Embryonic facial prominence (tissue), 1 donor: ENCODE data around the gene CRACR2B.
A peak's percentile ranks its signal among the peaks of the same experiment; 100 is the strongest.

Source experiments
- DNase-seq: peaks from one replicate; pipeline ENCODE4 v3.0.0-alpha.2; 2016; ENCODE audit errors: extremely low spot score

Gene CRACR2B

DNA sequence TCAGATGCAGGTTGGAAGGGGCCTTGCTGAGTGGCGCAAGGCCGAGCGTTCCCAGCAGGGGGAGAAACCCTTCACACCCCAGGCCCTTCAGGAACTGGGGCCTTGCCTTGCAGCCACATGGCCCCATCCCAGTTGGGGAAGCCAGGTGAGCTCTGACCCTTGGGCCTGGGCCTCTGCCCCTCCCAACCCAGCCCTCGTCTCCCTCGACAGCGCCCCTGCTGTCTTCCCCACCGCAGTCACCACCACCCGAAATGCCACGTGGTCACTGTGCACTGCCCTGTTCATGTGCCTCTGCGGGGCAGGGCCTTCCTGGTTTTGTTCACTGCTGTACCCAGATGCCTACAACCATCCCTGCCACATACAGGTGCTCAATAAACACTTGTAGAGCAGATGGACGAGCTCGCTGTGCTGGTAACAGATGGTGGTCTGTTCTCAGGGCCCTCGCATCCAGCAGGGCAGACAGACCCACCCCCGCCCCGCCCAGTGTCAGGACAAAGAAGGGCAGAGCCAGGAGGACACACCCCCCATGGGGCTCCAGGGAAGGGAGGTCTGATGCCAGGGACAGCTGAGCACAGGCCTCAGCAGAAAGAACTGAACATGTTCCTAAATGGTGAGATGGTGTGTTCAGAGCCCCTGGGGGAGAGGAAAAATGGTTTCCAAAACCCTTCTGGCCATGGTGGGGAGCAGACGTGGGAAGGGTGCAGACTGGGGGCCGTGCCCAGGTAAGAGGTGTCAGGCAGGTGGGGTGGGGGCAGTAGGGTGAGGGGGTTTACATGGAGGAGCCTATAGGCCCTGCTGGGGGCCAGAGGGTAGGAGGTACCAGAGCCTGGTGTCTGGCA lies 10.9 kb downstream of the CRACR2B start:
- DNase-seq = no peak

DNA sequence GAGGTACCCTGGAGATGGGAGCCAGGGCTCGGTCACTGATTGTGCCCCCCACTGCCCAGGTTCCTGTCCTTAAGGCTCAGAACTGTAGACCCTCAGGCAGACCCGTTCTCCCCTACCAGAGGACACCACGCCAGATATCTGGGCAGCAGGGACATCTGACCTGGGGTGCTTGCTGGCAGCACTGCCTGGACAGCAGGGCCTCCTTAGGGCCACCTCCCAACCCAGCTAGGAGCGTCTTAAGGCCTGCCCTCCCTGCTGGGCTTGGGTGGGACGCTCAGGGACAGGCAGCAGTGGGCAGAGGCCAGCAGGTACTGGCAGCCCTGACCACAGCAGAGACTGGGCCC lies 11.5 kb downstream of the CRACR2B start:
- DNase-seq = no peak

DNA sequence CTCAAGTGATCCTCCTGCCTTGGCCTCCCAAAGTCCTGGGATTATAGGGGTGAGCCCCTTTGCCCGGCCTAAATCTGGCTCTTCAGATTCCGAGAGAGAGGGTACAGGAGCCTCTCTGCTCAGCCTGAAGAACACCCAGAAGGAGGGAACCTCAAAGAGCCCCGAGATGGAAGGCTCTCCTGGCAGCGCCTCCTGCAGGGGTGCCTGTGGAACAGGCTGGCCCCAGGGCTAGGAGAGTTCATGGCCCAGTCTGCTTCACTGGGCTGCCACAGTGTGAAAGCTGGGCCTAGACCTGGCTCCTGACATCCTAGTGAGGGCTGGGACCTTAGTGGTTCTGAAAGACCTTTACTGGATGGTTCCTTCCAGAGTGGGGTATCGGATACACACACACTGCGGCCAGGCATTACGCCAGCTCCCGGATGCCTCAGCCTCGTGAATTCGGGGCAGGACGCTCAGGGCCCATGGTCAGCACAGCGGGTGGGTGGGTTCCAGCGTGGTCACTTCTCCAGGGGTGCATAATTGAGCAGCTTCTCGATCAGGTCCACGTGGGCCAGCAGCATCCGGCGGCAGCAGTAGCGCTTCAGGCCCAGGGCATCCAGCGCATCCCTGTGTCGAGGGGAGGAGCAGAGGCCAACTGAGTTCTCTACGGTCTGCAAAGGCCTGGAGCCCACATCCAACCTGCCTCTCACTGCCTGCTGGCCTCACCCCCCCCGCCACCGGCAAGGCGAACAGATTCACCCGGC lies 12.3 kb downstream of the CRACR2B start:
- DNase-seq = no peak

DNA sequence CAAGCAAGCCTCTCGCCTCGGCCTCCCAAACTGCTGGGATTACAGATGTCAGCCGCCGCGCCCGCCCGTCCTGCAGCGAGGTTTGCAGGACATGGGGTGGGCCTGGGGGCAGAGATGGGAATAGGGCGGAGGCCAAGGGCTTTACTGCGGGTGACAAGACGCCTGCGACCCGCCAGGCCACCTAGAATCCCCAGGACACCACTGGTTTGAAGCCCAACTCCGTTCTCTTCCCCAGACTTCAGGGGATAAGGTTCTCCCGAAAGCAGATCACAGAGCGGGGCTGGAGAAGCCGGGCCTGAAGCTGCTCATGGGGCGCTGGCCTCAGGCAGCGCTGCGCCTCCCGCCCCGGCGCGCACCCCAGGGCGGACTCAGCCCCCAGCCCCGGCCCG lies 14.3 kb downstream of the CRACR2B start:
- no peak for DNase-seq

DNA sequence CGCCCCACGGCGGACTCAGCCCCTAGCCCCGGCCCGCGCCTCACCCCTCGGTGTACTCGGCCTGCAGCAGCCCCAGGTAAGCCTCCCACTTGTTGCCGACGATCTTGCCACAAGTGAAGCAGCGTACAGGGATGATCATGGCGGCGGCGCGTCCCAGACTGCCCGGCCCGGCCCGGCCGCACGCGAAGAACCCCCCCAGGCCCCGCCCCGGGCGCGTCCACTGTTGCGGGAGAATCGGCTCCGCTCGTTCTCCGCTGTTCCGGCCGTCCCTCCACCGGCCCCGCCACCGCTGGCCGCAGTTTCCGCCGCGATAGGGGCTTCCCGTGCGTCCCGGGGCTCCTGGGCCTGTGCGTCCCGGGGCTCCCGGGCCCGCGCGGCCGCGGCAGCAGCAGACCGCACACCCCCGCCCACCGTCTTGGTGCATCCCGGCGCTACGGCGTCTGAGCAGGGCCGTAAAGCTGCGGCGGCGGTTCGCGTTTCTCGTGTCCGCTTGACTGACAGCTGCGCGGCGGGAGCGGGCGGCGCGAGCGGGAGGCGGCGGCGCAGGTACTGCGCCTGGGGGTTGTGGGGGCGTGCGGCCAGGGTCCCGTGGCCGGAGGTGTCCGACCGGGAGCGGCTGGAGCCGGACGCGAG lies 14.8 kb downstream of the CRACR2B start, which contains the start of the genes POLR2L and TSPAN4:
Gene POLR2L, minus strand, starts transcription at position 160 of the 633 bp plus-strand sequence. Its CDS starts 21 bp downstream, at position 139.
Gene TSPAN4, plus strand, starts transcription at position 483 of the 633 bp plus-strand sequence. CDS start 7,453 bp downstream, outside the sequence.
- peak; percentile 78 for DNase-seq

DNA sequence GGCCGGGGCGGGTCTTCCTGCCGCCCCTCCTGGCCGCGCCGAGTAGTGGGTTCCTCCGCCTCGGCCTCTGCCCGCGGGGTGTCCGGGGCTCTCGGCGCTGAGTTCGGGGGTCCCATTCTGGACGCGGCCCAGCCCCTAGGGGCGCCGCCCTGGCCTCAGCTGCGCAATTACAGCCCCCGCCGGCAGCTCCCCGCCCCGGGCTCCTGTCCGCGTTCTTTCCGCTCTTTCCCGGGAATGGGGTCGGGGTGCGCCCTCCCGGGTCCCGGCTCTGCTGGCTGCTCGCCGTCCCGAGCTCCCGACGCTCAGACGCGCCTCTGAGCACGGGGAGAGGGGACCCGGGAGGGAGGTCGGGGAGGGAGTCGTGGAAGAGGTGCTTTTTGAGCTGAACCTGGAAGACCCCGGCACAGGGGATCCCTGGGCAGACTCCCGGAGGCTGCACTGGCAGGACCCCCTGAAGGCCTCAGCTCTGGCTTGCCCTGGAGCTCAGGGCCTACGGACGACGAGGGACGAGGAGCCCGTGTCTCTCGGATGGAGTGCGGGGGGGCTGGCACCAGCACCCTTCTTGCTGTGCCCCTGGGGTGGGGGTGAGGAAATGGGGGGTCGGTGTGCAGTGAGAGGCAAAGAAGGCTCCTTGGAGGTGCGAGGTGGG lies 15.5 kb downstream of the CRACR2B start:
- no peak for DNase-seq

DNA sequence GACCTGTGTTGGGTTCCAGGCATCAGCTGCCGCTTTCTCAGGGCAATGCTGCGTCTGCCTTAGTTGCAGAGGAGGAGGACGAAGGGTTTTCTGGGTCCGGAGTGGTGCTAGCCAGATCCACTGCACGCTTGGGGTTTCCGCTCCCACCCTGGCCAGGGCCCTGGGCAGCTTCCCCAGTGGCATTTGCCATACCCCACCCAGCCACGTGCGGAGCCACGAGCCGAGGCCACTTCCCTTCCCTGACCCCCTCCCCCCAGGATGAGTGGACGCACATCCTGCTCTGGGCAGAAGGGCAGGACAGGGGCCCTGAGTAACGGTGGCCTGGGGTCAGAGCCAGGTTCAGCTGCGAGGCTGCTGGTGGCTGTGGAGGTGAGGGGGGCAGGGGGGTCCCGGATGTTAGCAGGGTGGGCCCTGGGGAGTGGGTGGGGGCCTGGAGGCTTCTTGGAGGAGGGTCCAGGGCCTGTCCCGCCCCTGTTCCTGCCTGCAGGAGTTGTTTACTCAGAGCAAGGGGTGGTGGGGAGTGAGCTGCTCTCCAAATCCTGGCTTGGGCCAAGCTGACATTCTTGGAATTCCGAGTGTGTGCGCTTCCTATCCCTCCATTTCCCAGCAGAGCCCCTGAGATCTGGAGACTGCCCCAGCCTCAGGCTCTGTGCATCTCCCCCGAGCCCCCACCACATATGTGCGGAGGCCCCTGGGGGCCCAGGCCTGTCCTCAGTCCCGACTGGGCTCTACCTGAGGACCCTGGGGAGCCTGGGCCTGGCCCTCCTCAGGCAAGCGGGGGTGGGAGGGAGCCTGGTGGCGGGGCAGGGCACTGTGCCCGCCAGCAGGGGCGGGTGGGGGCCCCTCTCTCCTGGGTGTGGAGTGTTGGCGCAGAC lies 16.3 kb downstream of the CRACR2B start:
- DNase-seq = peak; percentile 64

DNA sequence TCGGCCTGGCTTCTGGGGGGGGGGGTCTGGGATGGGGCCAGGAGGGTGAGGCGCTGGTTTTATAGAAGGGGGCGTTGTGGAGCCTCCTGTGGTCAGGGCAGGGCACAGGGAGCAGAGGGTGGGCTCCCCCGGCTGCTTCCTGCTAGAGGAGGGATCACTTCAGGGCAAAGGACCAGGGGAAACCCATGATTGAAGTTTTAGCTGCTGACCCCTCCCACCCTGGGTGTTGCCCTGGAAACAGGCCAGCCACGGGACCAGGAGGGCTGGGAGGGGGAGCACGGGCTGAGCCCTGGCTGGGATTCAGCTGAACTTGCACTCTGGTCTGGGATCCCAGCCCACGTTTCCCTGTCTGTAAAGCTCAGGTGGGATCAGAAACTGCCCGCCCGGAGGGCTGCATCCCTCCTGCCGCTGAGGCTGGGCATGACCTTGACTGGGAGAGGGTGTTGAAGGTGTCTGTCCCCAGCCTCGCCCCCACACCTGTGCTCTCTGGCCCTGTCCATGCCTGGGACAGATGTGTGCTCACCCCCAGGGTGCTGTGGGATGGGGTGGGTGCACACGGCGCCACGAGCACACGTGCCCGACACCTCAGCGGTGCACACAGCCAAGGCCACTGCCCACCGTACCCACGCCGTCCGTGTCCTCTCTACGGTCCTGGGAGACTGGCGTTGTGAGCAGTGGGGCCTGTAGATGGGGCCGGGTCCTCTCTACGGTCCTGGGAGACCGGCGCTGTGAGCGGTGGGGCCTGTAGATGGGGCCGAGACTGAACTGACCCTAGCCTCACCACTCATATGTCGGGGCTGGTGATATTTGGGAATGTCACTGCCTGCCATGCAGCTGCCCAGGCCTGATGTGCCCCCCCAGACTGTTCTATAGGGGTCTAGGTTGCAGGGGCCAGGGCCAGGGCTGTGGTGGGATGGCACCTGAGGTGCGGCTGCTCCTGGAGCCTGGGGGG lies 17.2 kb downstream of the CRACR2B start:
- DNase-seq = peak; percentile 64

DNA sequence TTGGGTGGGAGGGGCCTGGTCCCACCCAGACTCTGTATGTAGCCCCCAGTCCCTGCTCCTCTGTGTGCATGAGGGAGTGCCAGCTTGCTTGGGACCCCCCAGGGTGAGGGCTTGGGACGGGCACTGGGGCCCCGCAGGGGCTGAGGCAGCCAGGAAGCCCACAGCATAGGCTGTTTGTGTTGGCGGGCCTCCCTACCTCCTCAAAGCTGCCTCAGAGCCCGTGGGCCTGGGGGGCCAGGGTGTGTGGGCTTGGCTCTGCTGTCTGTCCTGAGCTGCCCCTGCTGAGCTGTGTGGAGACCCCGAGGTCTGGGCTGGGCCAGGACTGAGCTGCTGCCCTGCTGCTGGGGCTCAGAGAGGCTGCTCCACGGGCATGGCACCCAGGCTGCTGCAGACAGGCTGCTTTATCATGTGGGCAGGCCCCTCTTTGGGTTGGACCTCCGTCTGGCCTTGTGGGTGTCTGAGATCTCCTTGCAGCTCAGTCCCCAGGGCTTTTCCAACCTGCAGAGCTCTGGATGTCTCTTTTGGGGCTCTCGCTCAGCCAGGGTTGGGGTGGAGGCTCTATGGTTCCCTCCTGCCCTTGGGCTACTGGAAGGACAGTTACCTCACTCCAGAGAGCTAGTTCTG lies 18.3 kb downstream of the CRACR2B start:
- no peak for DNase-seq

DNA sequence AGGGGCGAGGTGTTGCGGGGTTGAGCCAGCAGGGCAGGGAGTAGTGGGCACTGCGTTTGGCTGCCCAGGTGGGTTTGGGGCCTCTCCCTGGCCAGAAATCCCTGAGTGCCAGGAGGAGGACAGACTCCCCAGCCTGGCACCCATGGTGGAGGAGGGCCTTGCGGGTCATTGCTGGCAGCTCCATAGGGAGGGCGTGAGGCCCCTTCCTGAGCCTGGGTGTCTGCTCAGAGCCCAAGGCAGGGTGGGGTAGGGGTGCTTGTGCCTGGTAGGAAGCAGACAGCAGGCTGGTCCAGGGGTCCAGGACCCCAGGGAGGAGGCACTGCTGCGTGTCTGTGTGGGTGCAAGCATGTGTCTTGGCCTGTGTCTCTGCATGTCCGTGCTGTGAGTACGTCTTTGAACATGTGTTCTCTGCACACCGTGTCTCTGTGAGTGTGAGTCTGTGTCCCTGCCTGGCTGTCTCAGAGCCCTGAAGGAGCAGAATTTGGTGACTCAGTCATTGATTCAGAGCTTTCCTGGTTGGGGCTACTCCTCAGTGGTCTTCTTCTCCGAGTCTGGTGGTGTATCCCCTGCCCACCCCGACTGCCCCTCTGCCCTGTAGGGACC lies 18.9 kb downstream of the CRACR2B start:
- DNase-seq = no peak

DNA sequence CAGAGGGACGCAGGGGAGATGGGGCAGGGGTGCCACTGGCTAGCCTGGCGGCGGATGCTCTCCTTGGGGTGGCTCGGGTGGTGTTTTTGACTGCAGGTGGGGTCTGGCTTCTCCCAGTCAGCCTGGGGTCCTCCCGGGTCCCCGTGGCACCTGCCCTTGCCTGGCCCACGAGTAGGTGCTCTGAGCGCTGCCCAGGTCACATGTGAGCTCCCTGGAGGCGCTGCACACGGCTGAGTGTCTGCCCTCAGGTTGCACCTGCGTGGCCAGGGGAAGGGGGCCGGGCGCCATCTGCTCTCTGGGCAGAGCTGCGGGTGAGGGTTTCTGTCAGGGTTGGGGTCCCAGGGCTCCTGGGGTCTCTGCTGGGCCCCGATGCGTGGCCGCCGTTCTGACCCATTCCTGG lies 20.2 kb downstream of the CRACR2B start:
- no peak for DNase-seq

DNA sequence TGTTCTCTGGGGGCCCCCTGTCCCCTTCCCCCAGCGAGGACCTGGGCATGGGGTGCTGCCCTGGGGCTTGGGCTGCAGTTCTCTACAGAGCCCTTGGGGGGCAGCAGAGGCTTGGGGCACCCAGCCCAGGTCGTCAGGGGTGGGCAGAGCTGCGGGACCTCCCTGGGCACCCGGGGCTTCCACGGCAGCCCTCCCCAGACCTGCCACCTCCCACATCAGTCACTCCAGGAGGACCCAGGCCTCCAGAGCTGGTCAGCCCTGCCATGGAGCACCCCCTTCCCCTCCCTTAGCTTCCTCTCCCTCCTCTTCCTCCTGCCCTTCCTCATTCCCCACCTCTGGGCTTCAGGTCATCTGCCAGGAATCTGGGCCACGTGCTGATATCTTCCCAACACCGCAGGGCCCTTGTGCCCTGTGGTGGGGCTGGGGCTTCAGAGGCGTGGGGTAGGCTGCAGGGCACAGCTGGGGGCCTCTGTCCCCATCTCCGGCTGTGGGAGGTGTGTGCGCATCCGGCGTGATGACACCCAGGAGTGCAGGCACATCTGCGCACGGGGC lies 20.7 kb downstream of the CRACR2B start:
- DNase-seq = no peak

DNA sequence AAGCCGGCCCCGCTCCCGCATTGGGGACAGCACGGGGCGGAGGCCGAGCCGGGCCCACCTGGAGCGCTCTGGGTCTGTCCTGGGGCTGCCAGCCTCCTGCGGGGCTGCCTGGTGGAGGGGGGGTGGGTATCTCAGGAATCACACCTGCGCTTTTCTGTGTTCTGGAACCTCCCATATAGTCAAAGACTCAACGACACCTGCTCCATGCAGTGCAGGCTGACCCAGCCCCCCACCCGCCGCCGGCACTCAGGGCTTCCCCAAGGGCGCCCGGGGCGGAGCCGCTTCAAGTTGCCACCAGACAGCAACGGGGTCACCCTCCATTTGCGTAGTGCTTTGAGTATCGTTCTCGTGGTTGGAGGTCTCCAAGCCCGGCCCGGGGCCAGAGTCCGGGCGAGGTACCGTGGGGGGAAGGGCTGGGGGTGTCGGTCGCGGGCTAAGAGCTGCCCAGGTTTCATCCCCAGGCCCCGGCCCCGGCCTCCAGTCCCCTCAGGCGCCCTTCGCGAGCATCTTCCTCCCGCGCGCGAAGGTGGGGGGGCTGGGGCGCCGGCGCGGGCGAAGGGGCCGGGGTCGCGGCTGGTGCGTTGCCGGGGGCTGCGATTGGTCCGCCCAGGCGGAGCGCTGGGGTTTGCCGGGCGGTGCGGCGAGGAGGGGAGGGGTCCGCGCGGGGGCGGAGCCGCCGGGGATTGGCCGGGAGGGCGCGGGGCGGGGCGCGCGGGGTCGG lies 21.5 kb downstream of the CRACR2B start:
- DNase-seq = no peak

DNA sequence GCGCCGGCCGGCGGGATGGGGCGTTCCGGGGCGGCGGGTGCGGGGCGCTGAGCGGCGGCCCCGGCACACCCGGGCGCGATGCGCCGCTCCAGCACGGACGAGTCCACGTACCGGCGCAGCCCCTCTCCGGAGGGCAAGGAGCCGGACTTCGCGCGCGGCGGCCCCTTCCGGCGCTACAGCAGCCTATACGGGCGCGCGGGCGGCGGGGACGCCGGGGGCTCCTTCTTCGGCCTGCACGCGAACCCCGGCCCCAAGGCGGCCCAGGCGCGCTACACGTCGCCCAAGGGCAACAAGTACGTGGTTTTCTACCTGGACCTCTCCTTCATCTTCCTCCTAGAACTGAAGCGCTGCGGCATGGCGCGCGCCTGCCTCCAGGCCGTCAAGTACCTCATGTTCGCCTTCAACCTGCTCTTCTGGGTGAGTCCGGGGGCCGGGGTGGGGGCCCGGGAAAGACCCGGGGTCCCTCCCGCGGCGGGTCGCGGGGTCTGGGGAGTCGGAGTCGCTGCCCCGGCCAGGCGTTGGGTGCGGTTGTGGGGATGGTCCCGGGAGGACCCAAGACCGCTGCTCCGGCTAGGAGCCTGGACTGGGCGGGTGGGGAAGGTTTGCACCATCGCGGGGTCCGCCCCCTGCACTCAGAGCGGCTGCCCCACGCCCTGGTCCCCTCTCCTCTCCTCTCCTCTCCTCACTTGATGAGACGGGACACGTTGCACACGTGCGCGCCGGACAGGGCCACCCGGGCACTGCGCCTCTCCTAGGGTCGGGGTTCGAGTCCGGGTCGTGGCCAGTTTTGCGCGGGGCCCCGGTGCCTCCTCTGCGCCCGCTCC lies 22.4 kb downstream of the CRACR2B start:
- DNase-seq = no peak

DNA sequence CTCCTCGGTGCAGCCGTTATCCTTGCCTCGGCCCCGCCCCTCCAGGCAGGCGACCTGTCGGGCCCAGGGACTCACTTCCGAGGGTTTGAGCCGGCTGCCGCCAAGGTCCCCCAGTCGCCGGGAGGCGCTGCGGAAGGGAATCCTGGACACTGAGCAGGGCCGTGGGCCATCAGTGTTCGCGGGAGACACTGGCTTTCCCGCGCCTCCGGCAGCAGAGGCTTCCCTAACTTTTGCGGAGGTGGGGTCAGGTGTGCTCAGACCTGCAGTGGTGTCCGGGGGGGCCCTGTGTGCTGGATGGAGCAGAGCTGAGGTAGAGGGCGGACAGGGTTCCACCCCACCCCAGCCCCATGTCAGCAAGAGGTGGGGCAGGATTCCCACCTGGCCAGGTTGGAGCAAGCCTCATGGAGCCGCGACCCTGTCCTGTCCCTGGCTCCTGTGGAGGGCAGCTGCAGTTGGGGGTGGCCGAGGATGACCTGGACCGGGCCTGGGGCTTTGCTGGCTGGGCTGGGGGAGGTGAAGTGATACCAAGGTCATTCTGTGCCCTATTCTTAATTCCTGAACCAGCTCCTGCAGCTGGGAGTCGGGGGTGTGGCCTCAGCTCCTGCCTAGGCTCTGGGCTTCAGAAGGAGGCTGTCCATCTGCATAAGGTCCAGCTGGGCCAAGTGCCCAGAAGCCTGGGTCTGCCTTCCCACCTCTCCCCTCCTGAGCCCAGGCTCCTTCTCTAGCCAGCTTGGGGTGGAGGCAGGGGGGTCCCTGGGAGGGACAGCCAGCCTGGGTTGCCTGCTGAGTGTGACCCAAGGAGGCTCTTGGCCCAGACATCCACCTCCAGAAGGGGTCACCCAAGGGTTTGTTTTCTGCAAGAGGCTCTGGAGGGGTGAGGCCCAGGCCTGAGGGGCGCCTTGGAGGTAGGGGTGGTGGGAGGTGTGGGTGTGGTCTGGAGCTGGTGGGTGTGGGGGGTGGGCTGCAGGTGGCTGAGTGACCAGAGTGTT lies 23.4 kb downstream of the CRACR2B start:
- DNase-seq = no peak

DNA sequence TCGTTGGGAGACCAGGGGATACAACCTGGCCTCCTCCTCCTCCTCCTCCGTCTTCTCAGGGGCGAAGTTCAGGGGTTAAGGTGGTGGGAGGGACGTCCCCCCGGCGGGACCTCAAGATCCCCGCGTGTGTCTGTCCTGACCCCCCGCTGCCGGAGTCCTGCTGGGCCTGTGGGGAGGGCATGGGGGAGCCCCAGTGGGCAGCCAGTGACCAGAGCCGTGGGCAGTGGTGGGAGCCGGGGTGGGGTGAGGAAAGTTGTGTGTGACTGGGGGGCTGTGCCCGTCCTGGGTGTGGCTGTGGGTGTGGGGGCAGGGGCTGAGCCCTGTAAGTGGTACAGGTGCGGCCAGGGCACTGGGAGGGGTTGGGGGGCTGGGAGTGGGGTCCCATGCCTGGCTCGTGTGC lies 25.0 kb downstream of the CRACR2B start:
- no peak for DNase-seq
